22Rv1 (cell line): ENCODE measurements around the gene MRPL12.

Experiments used
- ZFX ChIP-seq: fragments of 450-650 bp; IDR thresholded peaks from 2 replicates; pipeline ENCODE4 v1.6.1; 2017; ENCODE audit warnings: antibody characterized with exemption, borderline replicate concordance
- TF ChIP-seq, protein P1 (sequence below): fragments of 450-650 bp; IDR thresholded peaks from 2 replicates; pipeline ENCODE4 v1.5.1; 2017; ENCODE audit warnings: mild to moderate bottlenecking

- TF ChIP-seq, protein P1, sequence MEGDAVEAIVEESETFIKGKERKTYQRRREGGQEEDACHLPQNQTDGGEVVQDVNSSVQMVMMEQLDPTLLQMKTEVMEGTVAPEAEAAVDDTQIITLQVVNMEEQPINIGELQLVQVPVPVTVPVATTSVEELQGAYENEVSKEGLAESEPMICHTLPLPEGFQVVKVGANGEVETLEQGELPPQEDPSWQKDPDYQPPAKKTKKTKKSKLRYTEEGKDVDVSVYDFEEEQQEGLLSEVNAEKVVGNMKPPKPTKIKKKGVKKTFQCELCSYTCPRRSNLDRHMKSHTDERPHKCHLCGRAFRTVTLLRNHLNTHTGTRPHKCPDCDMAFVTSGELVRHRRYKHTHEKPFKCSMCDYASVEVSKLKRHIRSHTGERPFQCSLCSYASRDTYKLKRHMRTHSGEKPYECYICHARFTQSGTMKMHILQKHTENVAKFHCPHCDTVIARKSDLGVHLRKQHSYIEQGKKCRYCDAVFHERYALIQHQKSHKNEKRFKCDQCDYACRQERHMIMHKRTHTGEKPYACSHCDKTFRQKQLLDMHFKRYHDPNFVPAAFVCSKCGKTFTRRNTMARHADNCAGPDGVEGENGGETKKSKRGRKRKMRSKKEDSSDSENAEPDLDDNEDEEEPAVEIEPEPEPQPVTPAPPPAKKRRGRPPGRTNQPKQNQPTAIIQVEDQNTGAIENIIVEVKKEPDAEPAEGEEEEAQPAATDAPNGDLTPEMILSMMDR: no peak
- no peak for TF ChIP-seq ZFX
These were observed 35.7 kb downstream of the MRPL12 start for GRCh38 chr17:81738801-81739393.
